ENCODE results near the gene ADGRD1.
"Not testable (repeated sequence)": the region's sequence is repeated elsewhere in the genome, so short reads cannot be mapped to it uniquely, and the experiment has no call there.

Gene ADGRD1

GRCh38 chr12:130953771-130954543 lies at the start of gene ADGRD1:
TSS of gene ADGRD1 (plus strand) at chr12:130953907. CDS start at chr12:130954466, 559 bp downstream.
- DNase-seq (ENCODE audit: low read depth) = no peak

- DNase-seq (ENCODE audit: low read depth) = no peak
Observed at GRCh38 chr12:130904064-130904463, 49.6 kb upstream of the ADGRD1 start.

- not testable (repeated sequence) for DNase-seq (ENCODE audit: low read depth)
Observed at GRCh38 chr12:130904936-130905455, 48.7 kb upstream of the ADGRD1 start.

GRCh38 chr12:130909111-130909510 lies 44.6 kb upstream of the ADGRD1 start:
- no peak for DNase-seq (ENCODE audit: low read depth)

- no peak for DNase-seq (ENCODE audit: low read depth)
Observed at GRCh38 chr12:130911193-130911592, 42.5 kb upstream of the ADGRD1 start.

- DNase-seq (ENCODE audit: low read depth) = no peak
Observed at GRCh38 chr12:130911933-130912332, 41.8 kb upstream of the ADGRD1 start.

GRCh38 chr12:130916241-130916911 lies 37.3 kb upstream of the ADGRD1 start:
- no peak for DNase-seq (ENCODE audit: low read depth)

GRCh38 chr12:130917607-130918006 lies 36.1 kb upstream of the ADGRD1 start:
- DNase-seq (ENCODE audit: low read depth) = no peak

- no peak for DNase-seq (ENCODE audit: low read depth)
Observed at GRCh38 chr12:130919086-130919485, 34.6 kb upstream of the ADGRD1 start.

- DNase-seq (ENCODE audit: low read depth) = no peak
Observed at GRCh38 chr12:130920119-130920703, 33.5 kb upstream of the ADGRD1 start.

GRCh38 chr12:130920723-130921381 lies 32.9 kb upstream of the ADGRD1 start:
- no peak for DNase-seq (ENCODE audit: low read depth)

GRCh38 chr12:130922511-130922953 lies 31.2 kb upstream of the ADGRD1 start:
- no peak for DNase-seq (ENCODE audit: low read depth)

GRCh38 chr12:130924966-130925665 lies 28.6 kb upstream of the ADGRD1 start:
- DNase-seq (ENCODE audit: low read depth) = no peak

GRCh38 chr12:130925666-130926015 lies 28.1 kb upstream of the ADGRD1 start:
- no peak for DNase-seq (ENCODE audit: low read depth)

- DNase-seq (ENCODE audit: low read depth) = no peak
Observed at GRCh38 chr12:130929363-130929762, 24.3 kb upstream of the ADGRD1 start.

- no peak for DNase-seq (ENCODE audit: low read depth)
Observed at GRCh38 chr12:130932061-130932930, 21.4 kb upstream of the ADGRD1 start.

GRCh38 chr12:130933269-130933995 lies 20.3 kb upstream of the ADGRD1 start:
- no peak for DNase-seq (ENCODE audit: low read depth)

GRCh38 chr12:130934753-130935152 lies 19.0 kb upstream of the ADGRD1 start:
- DNase-seq (ENCODE audit: low read depth) = no peak

GRCh38 chr12:130936561-130936960 lies 17.1 kb upstream of the ADGRD1 start:
- DNase-seq (ENCODE audit: low read depth) = no peak

- no peak for DNase-seq (ENCODE audit: low read depth)
Observed at GRCh38 chr12:130937063-130937462, 16.6 kb upstream of the ADGRD1 start.

Measured in stimulated activated CD8-positive, alpha-beta memory T cell treated with anti-CD3 and anti-CD28 coated beads, Interleukin-15, amount 100 ng/mL, for 1 hour (primary cell).